ENCODE results near the gene KIF6.
A peak's percentile ranks its signal among the peaks of the same experiment; 100 is the strongest.
"Not testable (repeated sequence)": the region's sequence is repeated elsewhere in the genome, so short reads cannot be mapped to it uniquely, and the experiment has no call there.

The KIF6 gene

GRCh38 chr6:39543095-39543494, 182.1 kb downstream of the KIF6 start:
- peak; percentile 39 for DNase-seq

- no peak for DNase-seq
These were observed 184.8 kb downstream of the KIF6 start for GRCh38 chr6:39540454-39540853.

GRCh38 chr6:39530201-39530759, 194.9 kb downstream of the KIF6 start:
- DNase-seq, result peak; percentile 60

DNA sequence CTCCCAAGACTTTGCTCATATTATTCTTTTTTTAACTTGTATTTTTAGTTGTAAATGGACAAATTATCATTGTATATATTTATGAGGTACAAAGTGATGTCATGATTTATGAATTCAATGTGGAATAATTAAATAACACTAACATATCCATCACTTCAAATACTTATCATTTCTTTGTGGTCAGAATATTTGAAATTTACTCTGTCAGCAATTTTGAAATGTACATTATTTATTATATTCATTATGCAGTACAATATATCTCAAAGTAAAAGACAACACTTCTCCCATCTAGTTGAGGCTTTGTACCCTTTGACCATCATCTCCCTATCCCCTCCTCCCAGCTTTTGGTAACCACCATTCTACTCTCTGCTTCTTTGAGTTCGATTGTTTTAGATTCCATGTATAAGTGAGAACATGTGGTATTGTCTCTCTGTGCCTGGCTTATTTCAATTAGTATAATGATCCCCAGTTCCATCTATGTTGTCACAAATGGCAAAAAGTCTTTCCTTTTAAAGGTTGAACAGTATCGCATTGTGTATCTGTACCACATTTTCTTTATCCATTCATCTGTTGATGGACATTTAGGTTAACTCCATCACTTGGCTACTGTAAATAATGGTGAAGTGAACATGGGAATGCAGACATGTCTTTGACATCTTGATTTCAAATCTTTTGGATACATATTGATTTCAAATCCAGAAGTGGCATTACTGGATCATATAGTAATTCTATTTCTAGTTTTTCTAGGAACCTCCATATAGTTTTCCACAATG, 197.2 kb downstream of the KIF6 start:
- peak; percentile 28 for DNase-seq

GRCh38 chr6:39524007-39524406, 201.2 kb downstream of the KIF6 start:
- no peak for DNase-seq

DNA sequence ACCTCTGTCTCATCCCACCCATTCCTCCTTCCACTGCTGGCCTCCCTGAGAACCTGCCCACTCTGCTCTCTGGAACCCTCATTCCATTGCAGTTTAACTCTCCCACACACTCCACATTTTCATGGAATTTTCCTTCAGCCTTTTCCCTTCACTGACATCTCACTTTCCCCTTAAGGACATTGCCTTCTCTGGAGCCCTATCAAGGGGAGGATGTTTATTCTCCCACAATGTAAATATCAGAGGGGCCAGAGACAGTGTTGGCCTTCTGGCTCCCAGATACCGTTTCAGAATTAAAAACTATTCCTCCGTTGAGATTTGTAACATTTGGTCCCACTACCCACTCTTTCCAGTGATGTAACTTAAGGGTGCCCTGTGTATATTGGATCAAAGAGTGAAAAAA, 203.2 kb downstream of the KIF6 start:
- no peak for DNase-seq

GRCh38 chr6:39520916-39521315, 204.3 kb downstream of the KIF6 start:
- peak; percentile 11 for DNase-seq

- DNase-seq, result no peak
These were observed 204.8 kb downstream of the KIF6 start for GRCh38 chr6:39520411-39520810.

- DNase-seq, result peak; percentile 42
These were observed 207.0 kb downstream of the KIF6 start for GRCh38 chr6:39518221-39518620.

DNA sequence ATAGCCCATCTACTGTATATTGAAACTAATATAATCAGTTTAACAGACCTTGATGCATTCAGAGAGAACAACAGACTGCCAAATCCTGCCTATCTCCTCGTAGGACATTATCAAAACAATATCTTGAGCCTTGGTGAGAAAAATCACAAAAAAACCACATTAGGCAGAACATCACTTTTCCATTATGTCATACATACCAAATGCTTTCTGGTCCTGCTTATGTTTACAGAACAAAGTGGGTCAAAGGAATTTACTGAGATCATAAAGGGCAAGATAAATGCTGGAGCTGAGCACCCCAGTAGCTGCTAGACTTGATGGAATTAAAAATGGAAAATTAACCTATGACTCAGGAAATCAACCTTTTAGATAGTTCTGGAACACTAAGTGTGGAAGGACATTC, 207.5 kb downstream of the KIF6 start:
- peak; percentile 53 for DNase-seq

GRCh38 chr6:39516471-39516870, 208.7 kb downstream of the KIF6 start:
- peak; percentile 35 for DNase-seq

DNA sequence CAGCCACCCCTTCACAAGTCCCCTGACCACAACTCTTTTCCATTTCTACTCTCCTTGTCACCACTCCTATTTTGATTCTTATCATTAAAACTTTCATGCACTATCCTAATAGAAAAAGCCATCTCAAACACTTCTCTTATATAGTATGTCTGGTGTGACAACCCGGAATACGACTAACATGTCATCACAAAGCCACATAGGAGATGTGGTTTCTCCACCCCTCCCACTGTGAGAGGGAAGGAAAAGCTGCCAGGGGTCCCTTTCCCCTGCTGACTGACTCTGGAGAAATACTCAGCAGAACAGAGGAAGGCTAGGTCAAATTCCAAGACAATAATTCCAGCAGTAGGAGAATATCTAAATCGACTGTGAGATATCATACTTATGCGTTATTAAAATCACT, 209.7 kb downstream of the KIF6 start:
- no peak for DNase-seq

DNA sequence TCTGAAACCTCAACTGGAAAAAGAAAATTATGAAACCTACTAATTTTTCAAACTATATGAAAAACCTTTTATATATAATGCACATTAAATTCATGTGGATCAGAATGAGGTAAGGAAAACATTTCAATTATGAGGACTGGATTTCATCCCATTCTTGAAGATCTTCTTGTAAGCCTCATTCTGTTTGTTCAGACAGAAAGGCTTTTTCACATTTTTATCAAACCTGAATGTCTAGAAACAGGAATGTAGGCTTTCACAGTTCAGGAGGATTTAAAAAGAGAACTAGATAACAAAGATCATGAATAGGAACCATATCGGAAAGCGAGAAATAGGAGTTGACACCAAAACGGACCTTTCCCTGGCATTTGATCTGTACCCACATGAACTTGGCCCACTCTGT, 210.2 kb downstream of the KIF6 start:
- no peak for DNase-seq

- not testable (repeated sequence) for DNase-seq
These were observed 215.4 kb downstream of the KIF6 start for GRCh38 chr6:39509831-39510230.

GRCh38 chr6:39508515-39508914, 216.7 kb downstream of the KIF6 start:
- no peak for DNase-seq

- no peak for DNase-seq
These were observed 217.7 kb downstream of the KIF6 start for GRCh38 chr6:39507331-39507998.

DNA sequence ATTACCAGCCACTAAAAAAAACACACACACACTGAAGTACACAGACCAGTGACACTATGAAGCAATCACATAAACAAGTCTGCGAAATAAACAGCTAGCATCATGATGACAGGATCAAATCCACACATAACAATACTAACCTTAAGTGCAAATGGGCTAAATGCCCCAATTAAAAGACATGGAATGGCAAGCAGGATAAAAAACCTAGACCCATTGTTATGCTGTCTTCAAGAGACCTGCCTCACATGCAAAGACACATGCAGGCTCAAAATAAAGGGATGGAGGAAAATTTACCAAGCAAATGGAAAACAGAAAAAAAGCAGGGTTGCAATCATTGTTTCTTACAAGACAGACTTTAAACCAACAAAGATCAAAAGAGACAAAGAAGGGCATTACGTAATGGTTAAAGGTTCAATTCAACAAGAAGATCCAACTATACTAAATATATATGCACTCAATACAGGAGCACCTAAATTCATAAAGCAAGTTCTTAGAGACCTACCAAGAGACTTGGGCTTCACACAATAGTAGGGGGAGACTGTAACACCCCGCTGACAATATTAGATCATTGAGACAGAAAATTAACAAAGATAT, 222.7 kb downstream of the KIF6 start:
- DNase-seq, result not testable (repeated sequence)

DNA sequence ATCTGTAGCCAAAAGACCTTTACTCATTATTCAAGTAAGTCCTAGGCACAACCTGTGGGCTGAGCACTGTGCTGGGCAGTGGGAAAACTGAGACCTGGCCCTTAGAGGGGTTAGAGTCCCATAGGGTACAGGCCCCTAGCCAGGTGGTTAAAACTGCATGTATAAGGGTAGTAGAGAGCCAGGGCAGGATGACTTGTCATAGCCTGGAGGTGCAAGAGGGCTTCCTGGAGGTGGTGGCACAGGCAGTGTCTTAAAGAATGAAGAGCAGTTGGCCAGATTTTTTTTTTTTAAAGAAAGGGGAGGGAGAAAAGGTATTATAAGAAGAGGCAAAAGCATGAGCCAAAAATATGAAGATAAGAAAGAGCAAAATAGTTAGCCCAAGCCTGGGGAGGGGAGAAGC, 226.2 kb downstream of the KIF6 start:
- DNase-seq, result no peak

- no peak for DNase-seq
These were observed 227.1 kb downstream of the KIF6 start for GRCh38 chr6:39498096-39498495.

- peak; percentile 45 for DNase-seq
These were observed 228.3 kb downstream of the KIF6 start for GRCh38 chr6:39496915-39497314.

DNA sequence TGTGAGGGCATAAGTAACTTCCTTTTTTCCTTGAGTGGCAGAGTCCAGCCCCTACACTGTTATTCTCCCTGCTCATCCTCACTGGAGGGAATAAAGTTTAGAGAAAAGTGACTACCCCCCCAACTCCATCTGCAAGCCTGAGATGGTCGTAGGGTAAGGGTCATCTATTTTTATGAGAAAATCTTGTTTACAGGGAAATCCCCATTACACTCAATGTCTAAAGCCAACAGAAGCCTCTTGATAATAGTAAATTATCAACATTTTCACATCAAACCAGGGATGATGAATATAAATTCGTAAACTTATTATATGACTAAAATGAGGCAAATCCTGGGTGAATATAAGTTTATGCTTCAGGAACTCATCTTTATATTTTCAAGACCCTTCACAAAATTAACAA, 228.8 kb downstream of the KIF6 start:
- no peak for DNase-seq

DNA sequence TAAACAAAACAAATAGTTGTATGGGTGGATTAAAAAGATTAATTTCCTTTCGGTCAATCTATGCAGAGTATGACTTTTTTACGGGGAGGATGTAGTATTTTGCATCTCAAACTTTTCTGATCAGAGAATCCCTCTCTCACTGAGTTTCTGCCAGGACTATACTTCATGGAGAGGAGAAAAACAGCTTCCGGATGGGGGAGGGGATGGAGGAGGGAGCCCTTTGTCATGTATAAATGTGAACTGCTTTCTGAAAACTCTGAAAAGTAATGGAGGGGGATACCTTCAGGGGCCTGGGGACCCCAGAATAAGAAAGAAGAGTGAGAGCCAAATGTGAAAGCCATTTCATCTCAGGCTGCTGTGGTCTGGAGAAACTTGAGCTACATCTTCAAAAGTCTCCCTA, 229.6 kb downstream of the KIF6 start:
- DNase-seq, result no peak

GRCh38 chr6:39494998-39495397, 230.2 kb downstream of the KIF6 start:
- peak; percentile 30 for DNase-seq

DNA sequence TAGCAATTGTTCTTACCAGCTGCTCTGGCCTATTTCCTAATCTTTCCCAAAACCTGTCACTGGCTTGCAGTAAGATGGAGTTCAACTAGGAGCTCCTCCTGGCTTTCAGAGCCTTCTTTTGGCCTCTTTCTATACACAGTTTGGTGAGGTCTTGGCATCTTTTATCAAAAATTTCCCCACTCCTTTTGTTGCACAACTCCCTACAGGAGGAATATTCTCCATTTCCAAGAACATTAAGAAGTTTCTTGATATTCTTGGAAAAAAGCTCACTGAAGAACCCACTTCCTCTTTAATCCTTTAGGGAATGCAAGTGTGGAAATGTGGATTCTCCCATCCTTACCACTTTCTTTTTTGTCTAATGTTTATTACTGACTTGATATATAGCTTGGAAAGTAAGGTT, 231.4 kb downstream of the KIF6 start:
- peak; percentile 74 for DNase-seq
